ENCODE results near the gene ZFP92. TPM values are rescaled to one million over a fixed set of nuclear protein-coding genes. Genes with fewer than 3 reads are reported as not detected.

Gene ZFP92
- total RNA-seq, 2 experiments from 2014 or later: 0.03 TPM; not detected in 1

DNA sequence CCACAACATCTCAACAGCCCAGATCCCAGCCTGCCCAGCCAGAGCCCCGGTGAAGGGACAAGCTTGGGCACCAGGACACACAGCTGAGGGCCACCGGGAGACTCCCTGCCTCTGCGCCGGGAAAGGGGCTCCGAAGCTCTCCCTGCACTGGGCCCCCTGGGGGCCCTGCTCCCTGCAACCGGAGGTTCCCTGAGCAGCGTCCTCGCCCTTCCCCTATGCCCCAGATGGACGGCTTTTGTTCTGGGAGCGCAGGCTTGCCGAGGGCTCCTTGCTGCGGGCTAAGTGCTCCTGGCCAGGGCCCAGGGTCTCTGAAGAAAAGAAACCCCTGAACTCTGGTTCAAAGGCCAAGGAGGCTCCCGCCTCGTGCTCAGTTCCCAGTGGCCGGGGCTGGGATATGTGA, 899 bp upstream of the ZFP92 start:
- no peaks in the 10 kb centered on the region for H3K36me3 ChIP-seq (ENCODE audit: insufficient read depth, low read length)
- H4K20me1 ChIP-seq (ENCODE audit: insufficient read depth, low read length): no peaks in the 10 kb centered on the region
- H3K9me3 ChIP-seq (ENCODE audit: low read length): no peaks in the 10 kb centered on the region
- H3K79me2 ChIP-seq (ENCODE audit: insufficient read depth, low read depth, low read length): no peaks in the 10 kb centered on the region
- no peak for DNase-seq (ENCODE audit: low spot score)
- BruUV-seq (replicated peaks): no TSS peak
- H3K27ac ChIP-seq (ENCODE audit: low read depth, low read length, poor library complexity, severe bottlenecking): no peak overlapping the region
- intact Hi-C loops (cut with micrococcal nuclease; ENCODE audit: unreplicated experiment): no loop called here
- H3K4me3 ChIP-seq (ENCODE audit: low read depth, low read length, poor library complexity, severe bottlenecking): no peak overlapping the region
- TF ChIP-seq EZH2phosphoT487 (IDR thresholded peaks at IDR 0.05; ENCODE audit: borderline replicate concordance, low read depth, low read length): no peak
- TF ChIP-seq, protein P1, sequence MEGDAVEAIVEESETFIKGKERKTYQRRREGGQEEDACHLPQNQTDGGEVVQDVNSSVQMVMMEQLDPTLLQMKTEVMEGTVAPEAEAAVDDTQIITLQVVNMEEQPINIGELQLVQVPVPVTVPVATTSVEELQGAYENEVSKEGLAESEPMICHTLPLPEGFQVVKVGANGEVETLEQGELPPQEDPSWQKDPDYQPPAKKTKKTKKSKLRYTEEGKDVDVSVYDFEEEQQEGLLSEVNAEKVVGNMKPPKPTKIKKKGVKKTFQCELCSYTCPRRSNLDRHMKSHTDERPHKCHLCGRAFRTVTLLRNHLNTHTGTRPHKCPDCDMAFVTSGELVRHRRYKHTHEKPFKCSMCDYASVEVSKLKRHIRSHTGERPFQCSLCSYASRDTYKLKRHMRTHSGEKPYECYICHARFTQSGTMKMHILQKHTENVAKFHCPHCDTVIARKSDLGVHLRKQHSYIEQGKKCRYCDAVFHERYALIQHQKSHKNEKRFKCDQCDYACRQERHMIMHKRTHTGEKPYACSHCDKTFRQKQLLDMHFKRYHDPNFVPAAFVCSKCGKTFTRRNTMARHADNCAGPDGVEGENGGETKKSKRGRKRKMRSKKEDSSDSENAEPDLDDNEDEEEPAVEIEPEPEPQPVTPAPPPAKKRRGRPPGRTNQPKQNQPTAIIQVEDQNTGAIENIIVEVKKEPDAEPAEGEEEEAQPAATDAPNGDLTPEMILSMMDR (conservative IDR thresholded peaks at IDR 0.05; ENCODE audit: low read length): no peak
- CTCF ChIA-PET (ENCODE audit: unreplicated experiment): no interaction called here
- peaks cover 3% of the 10 kb centered on the region for H3K4me1 ChIP-seq (ENCODE audit: insufficient read depth, low read length, poor library complexity, severe bottlenecking)
- H3K4me2 ChIP-seq (ENCODE audit: low read length): no peak overlapping the region
- H3K9me2 ChIP-seq (ENCODE audit: insufficient read depth, low read length): no peaks in the 10 kb centered on the region
- no peak overlapping the region for H2AFZ ChIP-seq (ENCODE audit: low read length)
- POLR2A ChIA-PET: no interaction called here

DNA sequence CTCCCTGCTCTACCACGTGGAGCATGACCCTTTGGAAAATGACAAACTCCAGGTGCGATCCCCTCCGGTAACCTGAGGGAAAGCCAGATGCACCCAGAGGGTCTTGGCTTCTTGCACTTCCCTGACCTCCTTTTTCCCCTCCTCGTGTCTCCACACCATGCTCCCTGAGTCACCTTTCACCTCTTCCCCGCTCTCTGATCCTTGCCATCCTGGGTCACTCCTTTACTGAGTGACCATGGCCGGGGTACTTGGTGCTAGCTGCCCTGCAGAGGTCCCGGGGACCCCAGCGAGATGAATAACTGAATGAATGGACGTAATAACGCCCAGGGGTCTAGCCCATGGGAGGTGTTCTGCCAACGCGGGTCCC, 401 bp upstream of the ZFP92 start:
- H3K4me3 ChIP-seq (ENCODE audit: low read depth, low read length, poor library complexity, severe bottlenecking): no peak overlapping the region

DNA sequence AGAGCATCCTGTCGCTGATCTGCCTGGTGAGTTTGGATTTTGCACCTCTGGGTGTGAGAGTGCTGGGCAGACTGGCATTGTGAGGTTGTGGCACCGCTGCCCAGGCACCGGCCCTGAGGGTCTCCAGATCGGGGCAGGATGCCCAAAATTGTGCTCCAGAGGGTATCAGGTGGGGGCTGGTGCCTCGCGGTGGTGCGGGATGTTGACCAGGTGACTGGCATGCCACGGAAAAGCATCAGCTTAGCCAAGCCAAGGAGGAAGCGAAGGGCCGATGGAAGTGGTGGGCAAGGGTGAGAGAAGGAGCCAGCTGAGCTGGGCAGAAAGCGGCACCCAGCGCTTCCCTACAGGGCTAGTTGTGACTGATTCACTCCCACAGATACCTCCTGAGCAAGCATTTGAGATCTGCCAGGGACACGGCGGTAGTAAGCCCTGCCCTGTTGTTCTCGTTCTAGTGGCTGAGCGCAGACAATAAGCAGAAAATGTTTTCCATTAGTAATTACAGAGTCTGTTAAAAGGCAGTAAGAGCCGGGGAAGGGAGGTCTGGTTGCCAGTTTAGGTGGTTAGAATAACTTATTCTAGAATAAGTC, 809 bp downstream of the ZFP92 start:
- H3K36me3 ChIP-seq (ENCODE audit: insufficient read depth, low read length): no peaks in the 10 kb centered on the region
- DNase-seq (ENCODE audit: low spot score): peak; percentile 5
- CTCF ChIA-PET (ENCODE audit: unreplicated experiment): no interaction called here
- H3K4me1 ChIP-seq (ENCODE audit: insufficient read depth, low read length, poor library complexity, severe bottlenecking): peaks cover 3% of the 10 kb centered on the region
- no TSS peak for BruUV-seq (replicated peaks)
- 0 out of 2 replicates have a peak overlapping the region, but pooled peaks have one; percentile 26 for H3K4me2 ChIP-seq (ENCODE audit: low read length)
- TF ChIP-seq, protein P1 (conservative IDR thresholded peaks at IDR 0.05; ENCODE audit: low read length): no peak
- no peak for TF ChIP-seq EZH2phosphoT487 (IDR thresholded peaks at IDR 0.05; ENCODE audit: borderline replicate concordance, low read depth, low read length)
- H3K9me3 ChIP-seq (ENCODE audit: low read length): no peaks in the 10 kb centered on the region
- H3K9me2 ChIP-seq (ENCODE audit: insufficient read depth, low read length): no peaks in the 10 kb centered on the region
- H3K4me3 ChIP-seq (ENCODE audit: low read depth, low read length, poor library complexity, severe bottlenecking): peak overlapping the region; percentile 16
- no peak overlapping the region for H2AFZ ChIP-seq (ENCODE audit: low read length)
- H3K79me2 ChIP-seq (ENCODE audit: insufficient read depth, low read depth, low read length): no peaks in the 10 kb centered on the region
- POLR2A ChIA-PET: no interaction called here
- intact Hi-C loops (cut with micrococcal nuclease; ENCODE audit: unreplicated experiment): no loop called here
- H3K27ac ChIP-seq (ENCODE audit: low read depth, low read length, poor library complexity, severe bottlenecking): no peak overlapping the region
- no peaks in the 10 kb centered on the region for H4K20me1 ChIP-seq (ENCODE audit: insufficient read depth, low read length)

More for the DNA sequence above, 401 bp upstream of the ZFP92 start:
- Histone ChIP-seq H3K4me1 (ENCODE audit: insufficient read depth, low read length, poor library complexity, severe bottlenecking) (peaks cover 3% of the 10 kb centered on the region), H3K4me2 (ENCODE audit: low read length) (no peak overlapping the region), H4K20me1 (ENCODE audit: insufficient read depth, low read length) (no peaks in the 10 kb centered on the region), H3K36me3 (ENCODE audit: insufficient read depth, low read length) (no peaks in the 10 kb centered on the region), H2AFZ (ENCODE audit: low read length) (no peak overlapping the region), H3K27ac (ENCODE audit: low read depth, low read length, poor library complexity, severe bottlenecking) (no peak overlapping the region), H3K79me2 (ENCODE audit: insufficient read depth, low read depth, low read length) (no peaks in the 10 kb centered on the region), H3K9me2 (ENCODE audit: insufficient read depth, low read length) (no peaks in the 10 kb centered on the region), H3K9me3 (ENCODE audit: low read length) (no peaks in the 10 kb centered on the region)
- TF ChIP-seq, protein P1 (conservative IDR thresholded peaks at IDR 0.05; ENCODE audit: low read length): no peak
- TF ChIP-seq EZH2phosphoT487 (IDR thresholded peaks at IDR 0.05; ENCODE audit: borderline replicate concordance, low read depth, low read length): no peak
- intact Hi-C loops (cut with micrococcal nuclease; ENCODE audit: unreplicated experiment): no loop called here
- no peak for DNase-seq (ENCODE audit: low spot score)
- no TSS peak for BruUV-seq (replicated peaks)
- CTCF ChIA-PET (ENCODE audit: unreplicated experiment): no interaction called here
- POLR2A ChIA-PET: no interaction called here
